ENCODE measurements around the gene TUBB6.

Gene TUBB6

GRCh38 chr18:12334366-12334808, 26.3 kb downstream of the TUBB6 start:
- no peak for DNase-seq
- Mint-ChIP-seq H3K27me3 (no peaks in the 10 kb centered on the region), H3K4me1 (ENCODE audit: low read depth) (no peaks in the 10 kb centered on the region), H3K36me3 (ENCODE audit: low read depth) (peaks cover 81% of the 10 kb centered on the region), H3K27ac (no peak overlapping the region), H3K4me3 (no peak overlapping the region), H3K9me3 (no peaks in the 10 kb centered on the region)

- Mint-ChIP-seq H3K4me3 (no peak overlapping the region), H3K27me3 (no peaks in the 10 kb centered on the region), H3K9me3 (no peaks in the 10 kb centered on the region), H3K27ac (no peak overlapping the region), H3K4me1 (ENCODE audit: low read depth) (no peaks in the 10 kb centered on the region), H3K36me3 (ENCODE audit: low read depth) (peaks cover 79% of the 10 kb centered on the region)
- no peak for DNase-seq
These were observed 26.8 kb downstream of the TUBB6 start for GRCh38 chr18:12334863-12335262.

- Mint-ChIP-seq H3K27ac (no peak overlapping the region), H3K9me3 (no peaks in the 10 kb centered on the region), H3K36me3 (ENCODE audit: low read depth) (peaks cover 79% of the 10 kb centered on the region), H3K4me1 (ENCODE audit: low read depth) (no peaks in the 10 kb centered on the region), H3K4me3 (no peak overlapping the region), H3K27me3 (no peaks in the 10 kb centered on the region)
- DNase-seq: no peak
These were observed 27.5 kb downstream of the TUBB6 start for GRCh38 chr18:12335503-12335902.

- H3K27ac Mint-ChIP-seq: peak overlapping the region; percentile 17
- no peaks in the 10 kb centered on the region for H3K27me3 Mint-ChIP-seq
- peaks cover 78% of the 10 kb centered on the region for H3K36me3 Mint-ChIP-seq (ENCODE audit: low read depth)
- no peaks in the 10 kb centered on the region for H3K4me1 Mint-ChIP-seq (ENCODE audit: low read depth)
- H3K9me3 Mint-ChIP-seq: no peaks in the 10 kb centered on the region
- H3K4me3 Mint-ChIP-seq: no peak overlapping the region
- DNase-seq: no peak
These were observed 28.2 kb downstream of the TUBB6 start for GRCh38 chr18:12336171-12336613.

GRCh38 chr18:12336887-12337286, 28.8 kb downstream of the TUBB6 start:
- Mint-ChIP-seq H3K4me3 (no peak overlapping the region), H3K9me3 (no peaks in the 10 kb centered on the region), H3K36me3 (ENCODE audit: low read depth) (peaks cover 80% of the 10 kb centered on the region), H3K27me3 (no peaks in the 10 kb centered on the region), H3K4me1 (ENCODE audit: low read depth) (no peaks in the 10 kb centered on the region), H3K27ac (no peak overlapping the region)
- no peak for DNase-seq

- no peaks in the 10 kb centered on the region for H3K27me3 Mint-ChIP-seq
- no peaks in the 10 kb centered on the region for H3K4me1 Mint-ChIP-seq (ENCODE audit: low read depth)
- no peak overlapping the region for H3K27ac Mint-ChIP-seq
- H3K9me3 Mint-ChIP-seq: no peaks in the 10 kb centered on the region
- H3K36me3 Mint-ChIP-seq (ENCODE audit: low read depth): peaks cover 92% of the 10 kb centered on the region
- no peak for DNase-seq
- no peak overlapping the region for H3K4me3 Mint-ChIP-seq
These were observed 30.3 kb downstream of the TUBB6 start for GRCh38 chr18:12338382-12338781.

GRCh38 chr18:12340945-12341660, 33.1 kb downstream of the TUBB6 start:
- H3K4me1 Mint-ChIP-seq (ENCODE audit: low read depth): no peaks in the 10 kb centered on the region
- H3K9me3 Mint-ChIP-seq: no peaks in the 10 kb centered on the region
- no peak for DNase-seq
- no peak overlapping the region for H3K4me3 Mint-ChIP-seq
- no peak overlapping the region for H3K27ac Mint-ChIP-seq
- H3K27me3 Mint-ChIP-seq: no peaks in the 10 kb centered on the region
- H3K36me3 Mint-ChIP-seq (ENCODE audit: low read depth): peaks cover 91% of the 10 kb centered on the region

- H3K4me3 Mint-ChIP-seq: no peak overlapping the region
- no peak for DNase-seq
- no peak overlapping the region for H3K27ac Mint-ChIP-seq
- H3K36me3 Mint-ChIP-seq (ENCODE audit: low read depth): peaks cover 90% of the 10 kb centered on the region
- H3K27me3 Mint-ChIP-seq: no peaks in the 10 kb centered on the region
- no peaks in the 10 kb centered on the region for H3K9me3 Mint-ChIP-seq
- H3K4me1 Mint-ChIP-seq (ENCODE audit: low read depth): no peaks in the 10 kb centered on the region
These were observed 34.6 kb downstream of the TUBB6 start for GRCh38 chr18:12342661-12343060.

GRCh38 chr18:12345491-12346239, 37.6 kb downstream of the TUBB6 start:
- Mint-ChIP-seq H3K27ac (peak overlapping the region; percentile 41), H3K36me3 (ENCODE audit: low read depth) (peaks cover 96% of the 10 kb centered on the region)

GRCh38 chr18:12346240-12346565, 38.2 kb downstream of the TUBB6 start:
- no peak for DNase-seq
- Mint-ChIP-seq H3K36me3 (ENCODE audit: low read depth) (peaks cover 97% of the 10 kb centered on the region), H3K4me3 (no peak overlapping the region), H3K9me3 (no peaks in the 10 kb centered on the region), H3K4me1 (ENCODE audit: low read depth) (no peaks in the 10 kb centered on the region), H3K27ac (peak overlapping the region; percentile 41), H3K27me3 (no peaks in the 10 kb centered on the region)

More at GRCh38 chr18:12345491-12346239, 37.6 kb downstream of the TUBB6 start:
- no peaks in the 10 kb centered on the region for H3K9me3 Mint-ChIP-seq
- no peaks in the 10 kb centered on the region for H3K4me1 Mint-ChIP-seq (ENCODE audit: low read depth)
- no peak overlapping the region for H3K4me3 Mint-ChIP-seq
- no peaks in the 10 kb centered on the region for H3K27me3 Mint-ChIP-seq
- DNase-seq: no peak

GRCh38 chr18:12347895-12348294, 39.9 kb downstream of the TUBB6 start:
- H3K27me3 Mint-ChIP-seq: no peaks in the 10 kb centered on the region
- no peak overlapping the region for H3K27ac Mint-ChIP-seq
- no peaks in the 10 kb centered on the region for H3K9me3 Mint-ChIP-seq
- DNase-seq: no peak
- H3K4me1 Mint-ChIP-seq (ENCODE audit: low read depth): no peaks in the 10 kb centered on the region
- peaks cover 92% of the 10 kb centered on the region for H3K36me3 Mint-ChIP-seq (ENCODE audit: low read depth)
- no peak overlapping the region for H3K4me3 Mint-ChIP-seq

GRCh38 chr18:12352188-12352587, 44.1 kb downstream of the TUBB6 start:
- Mint-ChIP-seq H3K9me3 (no peaks in the 10 kb centered on the region), H3K4me1 (ENCODE audit: low read depth) (peaks cover 2% of the 10 kb centered on the region), H3K27me3 (no peaks in the 10 kb centered on the region), H3K4me3 (no peak overlapping the region), H3K27ac (peak overlapping the region; percentile 18), H3K36me3 (ENCODE audit: low read depth) (peaks cover 89% of the 10 kb centered on the region)
- DNase-seq: no peak

- peaks cover 11% of the 10 kb centered on the region for H3K4me1 Mint-ChIP-seq (ENCODE audit: low read depth)
- no peak overlapping the region for H3K27ac Mint-ChIP-seq
- no peak for DNase-seq
- H3K27me3 Mint-ChIP-seq: no peaks in the 10 kb centered on the region
- H3K4me3 Mint-ChIP-seq: no peak overlapping the region
- peaks cover 96% of the 10 kb centered on the region for H3K36me3 Mint-ChIP-seq (ENCODE audit: low read depth)
- H3K9me3 Mint-ChIP-seq: no peaks in the 10 kb centered on the region
These were observed 51.5 kb downstream of the TUBB6 start for GRCh38 chr18:12359515-12359927.

GRCh38 chr18:12361770-12362378, 53.8 kb downstream of the TUBB6 start:
- Mint-ChIP-seq H3K4me3 (no peak overlapping the region), H3K36me3 (ENCODE audit: low read depth) (peaks cover 97% of the 10 kb centered on the region)

More at GRCh38 chr18:12361770-12362378, 53.8 kb downstream of the TUBB6 start:
- no peaks in the 10 kb centered on the region for H3K9me3 Mint-ChIP-seq
- H3K27me3 Mint-ChIP-seq: no peaks in the 10 kb centered on the region
- H3K27ac Mint-ChIP-seq: peak overlapping the region; percentile 74
- no peak for DNase-seq
- peaks cover 8% of the 10 kb centered on the region for H3K4me1 Mint-ChIP-seq (ENCODE audit: low read depth)

All from activated T-cell treated with anti-CD3 and anti-CD28 coated beads, Interleukin-2, amount 50 U/mL, for 24 hours (primary cell).